Trophoblast cell (in vitro differentiated cells and primary cell): ENCODE results near the gene BAIAP2L1.
A peak's percentile ranks its signal among the peaks of the same experiment; 100 is the strongest.

Source experiments
- DNase-seq, 2 donors: peaks; one replicate each; pipeline ENCODE4 v3.0.0-alpha.2; 2016
- H2AFZ ChIP-seq: 2 replicates; pipeline ENCODE4 v1.6.1; 2013; ENCODE audit warnings: low read length, moderate library complexity, mild to moderate bottlenecking; ENCODE audit not compliant: insufficient read depth, poor library complexity
- H2AK5ac ChIP-seq: 2 replicates; pipeline ENCODE4 v1.6.1; 2013; ENCODE audit warnings: mild to moderate bottlenecking, low read length
- H2BK120ac ChIP-seq: 2 replicates; pipeline ENCODE4 v1.6.1; 2013; ENCODE audit warnings: low read length, mild to moderate bottlenecking, moderate library complexity; ENCODE audit not compliant: insufficient read depth, poor library complexity
- H2BK12ac ChIP-seq: 2 replicates; pipeline ENCODE4 v1.6.1; 2013; ENCODE audit warnings: mild to moderate bottlenecking, low read length, moderate library complexity
- H2BK5ac ChIP-seq: 2 replicates; pipeline ENCODE4 v1.6.1; 2013; ENCODE audit warnings: low read length, low read depth, moderate library complexity, mild to moderate bottlenecking; ENCODE audit not compliant: poor library complexity
- H3K14ac ChIP-seq: 2 replicates; pipeline ENCODE4 v1.6.1; 2013; ENCODE audit warnings: mild to moderate bottlenecking, low read length
- H3K18ac ChIP-seq: 2 replicates; pipeline ENCODE4 v1.6.1; 2013; ENCODE audit warnings: mild to moderate bottlenecking, low read length
- H3K23ac ChIP-seq: 2 replicates; pipeline ENCODE4 v1.6.1; 2013; ENCODE audit warnings: low read length
- H3K27ac ChIP-seq: 2 replicates; pipeline ENCODE4 v1.5.1; 2013; ENCODE audit warnings: low read depth, mild to moderate bottlenecking, inconsistent platforms, low read length, moderate library complexity
- H3K27me3 ChIP-seq: 2 replicates; pipeline ENCODE4 v1.6.1; 2013; ENCODE audit warnings: inconsistent platforms, mild to moderate bottlenecking, low read length, moderate library complexity; ENCODE audit not compliant: insufficient read depth
- H3K36me3 ChIP-seq, 2 experiments: 1 replicate in 1 of 2; 2 replicates in 1 of 2; pipeline ENCODE4 v1.6.1; 2013; ENCODE audit warnings: low read length in 2 of 2, mild to moderate bottlenecking in 2 of 2, moderate library complexity in 1 of 2; ENCODE audit not compliant: insufficient read depth in 2 of 2, control insufficient read depth in 1 of 2
- H3K4ac ChIP-seq: 2 replicates; pipeline ENCODE4 v1.6.1; 2013; ENCODE audit warnings: low read depth, mild to moderate bottlenecking, low read length, moderate library complexity
- H3K4me1 ChIP-seq, 2 experiments: 1 replicate in 1 of 2; 2 replicates in 1 of 2; pipeline ENCODE4 v1.6.1; 2013; ENCODE audit warnings: low read length in 2 of 2, mild to moderate bottlenecking in 2 of 2, moderate library complexity in 1 of 2; ENCODE audit not compliant: insufficient read depth in 2 of 2, control insufficient read depth in 1 of 2
- H3K4me2 ChIP-seq: 2 replicates; pipeline ENCODE4 v1.6.1; 2013; ENCODE audit warnings: inconsistent platforms, mild to moderate bottlenecking, low read length, moderate library complexity
- H3K4me3 ChIP-seq: 2 replicates; pipeline ENCODE4 v1.5.1; 2013; ENCODE audit warnings: mild to moderate bottlenecking, low read depth, low read length, inconsistent platforms
- H3K79me1 ChIP-seq: one replicate; pipeline ENCODE4 v1.6.1; 2013; ENCODE audit warnings: low read length
- H3K79me2 ChIP-seq: 2 replicates; pipeline ENCODE4 v1.6.1; 2013; ENCODE audit warnings: low read length, mild to moderate bottlenecking; ENCODE audit not compliant: control insufficient read depth, insufficient read depth, poor library complexity
- H3K9ac ChIP-seq: 2 replicates; pipeline ENCODE4 v1.6.1; 2013; ENCODE audit warnings: mild to moderate bottlenecking, low read length
- H3K9me3 ChIP-seq: 2 replicates; pipeline ENCODE4 v1.6.1; 2013; ENCODE audit warnings: low read depth, mild to moderate bottlenecking, control low read depth, inconsistent platforms, low read length; ENCODE audit not compliant: insufficient read depth
- H4K12ac ChIP-seq: 2 replicates; pipeline ENCODE4 v1.6.1; 2013; ENCODE audit warnings: low read depth, mild to moderate bottlenecking, low read length, moderate library complexity
- H4K8ac ChIP-seq: 2 replicates; pipeline ENCODE4 v1.6.1; 2013; ENCODE audit warnings: low read depth, mild to moderate bottlenecking, low read length, moderate library complexity
- H4K91ac ChIP-seq: one replicate; pipeline ENCODE4 v1.6.1; 2013; ENCODE audit warnings: low read depth, mild to moderate bottlenecking, low read length, moderate library complexity
- WGBS: extraction: QIAGEN DNeasy Blood & Tissue Kit; methylation state at CpG from one replicate; pipeline ENCODE4 v1.1.7; 2013; ENCODE audit warnings: missing lambda C conversion rate; ENCODE audit not compliant: insufficient read length, insufficient coverage; ENCODE audit errors: extremely low coverage; 5-methylcytosine and 5-hydroxymethylcytosine counted together

Gene BAIAP2L1

GRCh38 chr7:98399462-98399861 is 1.4 kb downstream of the BAIAP2L1 start:
- Histone ChIP-seq H3K27ac (peak overlapping the region; percentile 64), H3K9me3 (no peaks in the 10 kb centered on the region), H3K4me3 (no peak overlapping the region), H3K4me1 (peaks cover 5 to 17% of the 10 kb centered on the region in 2 experiments), H3K79me2 (peaks cover 20% of the 10 kb centered on the region), H4K91ac (no peak overlapping the region), H3K79me1 (peaks cover 9% of the 10 kb centered on the region), H4K12ac (no peak overlapping the region), H3K9ac (no peak overlapping the region), H2BK12ac (no peak overlapping the region), H3K14ac (no peak overlapping the region), H3K36me3 (peaks cover 0 to 2% of the 10 kb centered on the region in 2 experiments), H3K4me2 (peak overlapping the region; percentile 92), H2AK5ac (no peak overlapping the region), H3K4ac (peak overlapping the region; percentile 93), H2AFZ (no peak overlapping the region), H2BK120ac (no peak overlapping the region), H4K8ac (no peak overlapping the region), H3K23ac (no peak overlapping the region), H3K18ac (no peak overlapping the region), H2BK5ac (no peak overlapping the region), H3K27me3 (no peaks in the 10 kb centered on the region)
- DNase-seq, result peak in 1 of 2 donors; percentile 59
- WGBS, result no CpG with 5 or more reads among the region's 7 CpGs

- H3K9me3 ChIP-seq, result no peaks in the 10 kb centered on the region
- H3K14ac ChIP-seq, result no peak overlapping the region
- peaks cover 5 to 20% of the 10 kb centered on the region in 2 experiments for H3K4me1 ChIP-seq
- no peak overlapping the region for H2AK5ac ChIP-seq
- no peak overlapping the region for H4K8ac ChIP-seq
- H3K18ac ChIP-seq, result no peak overlapping the region
- peak overlapping the region; percentile 95 for H3K4ac ChIP-seq
- no peak overlapping the region for H2AFZ ChIP-seq
- no peak overlapping the region for H4K91ac ChIP-seq
- H2BK5ac ChIP-seq, result no peak overlapping the region
- H2BK120ac ChIP-seq, result no peak overlapping the region
- H3K27me3 ChIP-seq, result no peaks in the 10 kb centered on the region
- H3K27ac ChIP-seq, result no peak overlapping the region
- no peak overlapping the region for H2BK12ac ChIP-seq
- no CpG with 5 or more reads among the region's 20 CpGs for WGBS
- H3K79me1 ChIP-seq, result peaks cover 9% of the 10 kb centered on the region
- H3K23ac ChIP-seq, result no peak overlapping the region
- H3K4me3 ChIP-seq, result no peak overlapping the region
- H3K79me2 ChIP-seq, result peaks cover 20% of the 10 kb centered on the region
- peak overlapping the region; percentile 43 for H3K4me2 ChIP-seq
- H3K36me3 ChIP-seq, result peaks cover 0 to 2% of the 10 kb centered on the region in 2 experiments
- no peak overlapping the region for H4K12ac ChIP-seq
- DNase-seq, result peak in 1 of 2 donors; percentile 56
- no peak overlapping the region for H3K9ac ChIP-seq
These were observed 2.1 kb downstream of the BAIAP2L1 start for GRCh38 chr7:98398567-98399372.

GRCh38 chr7:98396768-98397167 is 4.1 kb downstream of the BAIAP2L1 start:
- Histone ChIP-seq H2BK12ac (no peak overlapping the region), H3K18ac (no peak overlapping the region), H3K79me2 (peaks cover 20% of the 10 kb centered on the region), H2AK5ac (no peak overlapping the region), H4K91ac (no peak overlapping the region), H2BK5ac (no peak overlapping the region), H3K79me1 (peaks cover 9% of the 10 kb centered on the region), H3K9me3 (no peaks in the 10 kb centered on the region), H3K14ac (no peak overlapping the region), H3K27me3 (no peaks in the 10 kb centered on the region), H3K4ac (peak overlapping the region; percentile 75), H4K12ac (no peak overlapping the region), H3K4me3 (no peak overlapping the region), H4K8ac (no peak overlapping the region), H3K4me1 (peaks cover 12 to 26% of the 10 kb centered on the region in 2 experiments), H2AFZ (no peak overlapping the region), H3K27ac (no peak overlapping the region), H3K4me2 (no peak overlapping the region), H3K36me3 (peaks cover 0 to 2% of the 10 kb centered on the region in 2 experiments), H2BK120ac (no peak overlapping the region), H3K9ac (no peak overlapping the region), H3K23ac (no peak overlapping the region)
- no peak for DNase-seq
- WGBS, result no CpG with 5 or more reads among the region's 2 CpGs

- Histone ChIP-seq H3K18ac (no peak overlapping the region), H2BK12ac (no peak overlapping the region), H3K27ac (no peak overlapping the region), H2BK120ac (no peak overlapping the region), H3K36me3 (peaks cover 0 to 2% of the 10 kb centered on the region in 2 experiments), H3K4ac (peak overlapping the region; percentile 98), H2AFZ (no peak overlapping the region), H3K27me3 (no peaks in the 10 kb centered on the region), H2AK5ac (no peak overlapping the region), H3K4me2 (no peak overlapping the region), H3K9me3 (no peaks in the 10 kb centered on the region), H4K91ac (no peak overlapping the region), H3K9ac (no peak overlapping the region), H3K4me3 (no peak overlapping the region), H2BK5ac (no peak overlapping the region), H4K8ac (no peak overlapping the region), H3K79me2 (peaks cover 20% of the 10 kb centered on the region), H3K4me1 (peaks cover 10 to 23% of the 10 kb centered on the region in 2 experiments), H4K12ac (no peak overlapping the region), H3K79me1 (peaks cover 9% of the 10 kb centered on the region), H3K23ac (no peak overlapping the region), H3K14ac (no peak overlapping the region)
- no CpG with 5 or more reads among the region's 3 CpGs for WGBS
- no peak for DNase-seq
These were observed 4.9 kb downstream of the BAIAP2L1 start for GRCh38 chr7:98395951-98396350.
